Left lung (tissue), 10 donors: ENCODE measurements around the gene CTNND2. TPM values are rescaled to one million over a fixed set of nuclear protein-coding genes. Genes with fewer than 3 reads are reported as not detected.

Source experiments
- ATAC-seq: fragments of 200-7000 bp; cut with Tn5 transposase; one replicate; pipeline ENCODE4 v1.9.1; 2020; ENCODE audit warnings: moderate library complexity
- DNase-seq, 4 donors: peaks; one replicate each; pipeline ENCODE4 v3.0.0-alpha.2; 2013 to 2020
- H3K27ac ChIP-seq, 2 donors: fragments of 200-600 bp; sonication (generic) in 1 of 2; one replicate each; pipeline versions ENCODE4 v1.5.0 to v1.8.0; 2020 to 2021
- H3K27me3 ChIP-seq, 2 donors: fragments of 200-600 bp; sonication (generic) in 1 of 2; one replicate each; pipeline versions ENCODE4 v1.5.0 to v1.8.0; 2020 to 2021
- H3K36me3 ChIP-seq, 2 donors: fragments of 200-600 bp; sonication (generic) in 1 of 2; one replicate each; pipeline versions ENCODE4 v1.5.0 to v1.8.0; 2020 to 2021
- H3K4me1 ChIP-seq, 2 donors: fragments of 200-600 bp; one replicate each; pipeline ENCODE4 v1.8.0; 2021
- H3K4me3 ChIP-seq, 2 donors: fragments of 200-600 bp; sonication (generic) in 1 of 2; one replicate each; pipeline versions ENCODE4 v1.5.0 to v1.8.0; 2020 to 2021; ENCODE audit warnings: mild to moderate bottlenecking in 1 of 2
- H3K9me3 ChIP-seq, 2 donors: fragments of 200-600 bp; sonication (generic) in 1 of 2; one replicate each; pipeline versions ENCODE4 v1.5.0 to v1.8.0; 2020 to 2021
- intact Hi-C, 2 donors: fragments of 100-400 bp; cut with DNase I; formaldehyde crosslinking; loops; one replicate each; pipeline versions ENCODE4 v1.11.2 to v1.14.2; 2022
- polyA plus RNA-seq, 6 donors: library from polyadenylated mRNA; unstranded; fragments of 120-200 nt; gene quantifications; one replicate each; pipeline ENCODE4 v1.2.1, GENCODE V29; 2013; ENCODE audit not compliant: insufficient read length in 6 of 6
- total RNA-seq, 2 donors: library from RNA; stranded (reverse); fragmentation: NEBNext Ultra II Directional; extraction: Animal tissue kit (Norgen Biotek cat#: 25700); gene quantifications; one replicate each; pipeline ENCODE4 v1.2.1, GENCODE V29; 2021
- TF ChIP-seq, protein P1 (sequence below), 2 donors: fragments of 200-600 bp; sonication (generic) in 1 of 2; IDR thresholded peaks; one replicate each; pipeline versions ENCODE4 v1.5.0 to v1.8.0; 2021; ENCODE audit warnings: antibody characterized with exemption in 2 of 2
- donor health status: DM: no; HTN: yes; CAD: no.
- donor health status: DM: no; HTN: no; CAD: no.

Gene CTNND2
- total and polyA plus RNA-seq, 8 donors: 1.2 to 4.2 (median 2.2) TPM; not detected in 1

DNA sequence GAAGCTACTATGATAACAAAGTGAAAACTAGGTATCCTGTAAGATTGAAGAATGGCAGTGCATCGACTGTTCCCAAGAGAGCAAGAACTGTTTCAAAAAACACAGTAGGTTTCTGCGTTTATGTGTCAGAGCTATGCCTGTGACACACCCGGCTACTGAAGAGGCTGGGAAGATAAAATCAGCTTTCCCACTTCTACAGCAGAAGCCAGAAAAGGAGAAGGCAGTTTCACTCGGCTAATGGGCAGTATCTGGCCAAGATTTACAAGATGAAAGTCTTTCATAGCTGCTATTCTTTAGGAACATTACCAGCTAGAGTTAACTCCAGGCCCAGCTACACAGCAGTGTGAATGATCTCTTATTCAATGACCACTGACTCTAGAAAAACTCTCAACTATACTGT, 195.2 kb downstream of the CTNND2 start:
- ATAC-seq: no peak
- no peaks in the 10 kb centered on the region for H3K4me1 ChIP-seq
- no peak for DNase-seq
- TF ChIP-seq, protein P1, sequence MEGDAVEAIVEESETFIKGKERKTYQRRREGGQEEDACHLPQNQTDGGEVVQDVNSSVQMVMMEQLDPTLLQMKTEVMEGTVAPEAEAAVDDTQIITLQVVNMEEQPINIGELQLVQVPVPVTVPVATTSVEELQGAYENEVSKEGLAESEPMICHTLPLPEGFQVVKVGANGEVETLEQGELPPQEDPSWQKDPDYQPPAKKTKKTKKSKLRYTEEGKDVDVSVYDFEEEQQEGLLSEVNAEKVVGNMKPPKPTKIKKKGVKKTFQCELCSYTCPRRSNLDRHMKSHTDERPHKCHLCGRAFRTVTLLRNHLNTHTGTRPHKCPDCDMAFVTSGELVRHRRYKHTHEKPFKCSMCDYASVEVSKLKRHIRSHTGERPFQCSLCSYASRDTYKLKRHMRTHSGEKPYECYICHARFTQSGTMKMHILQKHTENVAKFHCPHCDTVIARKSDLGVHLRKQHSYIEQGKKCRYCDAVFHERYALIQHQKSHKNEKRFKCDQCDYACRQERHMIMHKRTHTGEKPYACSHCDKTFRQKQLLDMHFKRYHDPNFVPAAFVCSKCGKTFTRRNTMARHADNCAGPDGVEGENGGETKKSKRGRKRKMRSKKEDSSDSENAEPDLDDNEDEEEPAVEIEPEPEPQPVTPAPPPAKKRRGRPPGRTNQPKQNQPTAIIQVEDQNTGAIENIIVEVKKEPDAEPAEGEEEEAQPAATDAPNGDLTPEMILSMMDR (IDR thresholded peaks at IDR 0.05): no peak
- intact Hi-C loops: no loop called here
- H3K27me3 ChIP-seq: no peaks in the 10 kb centered on the region
- H3K27ac ChIP-seq: no peak overlapping the region
- no peak overlapping the region for H3K4me3 ChIP-seq
- no peaks in the 10 kb centered on the region for H3K9me3 ChIP-seq
- H3K36me3 ChIP-seq: no peaks in the 10 kb centered on the region

DNA sequence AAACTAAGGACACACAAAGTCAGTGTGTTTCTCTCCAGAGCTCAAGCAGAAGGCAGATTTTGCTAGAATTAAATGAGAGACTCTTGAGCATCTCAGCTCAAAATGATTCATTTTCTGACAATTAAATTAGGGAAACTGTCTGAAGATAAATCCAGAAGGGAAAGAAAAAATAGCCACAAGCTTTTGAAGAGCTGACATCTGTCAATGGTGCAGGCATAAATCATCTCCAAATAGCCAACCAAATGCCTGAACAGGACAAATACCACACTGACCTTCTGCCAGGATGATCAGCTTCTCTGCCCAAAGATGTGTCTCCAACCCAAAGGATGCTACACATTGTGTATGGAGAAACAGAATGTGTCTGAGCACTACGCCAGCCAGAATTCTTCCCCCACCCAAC, 199.3 kb downstream of the CTNND2 start:
- Histone ChIP-seq H3K36me3 (no peaks in the 10 kb centered on the region), H3K27ac (no peak overlapping the region), H3K4me1 (no peaks in the 10 kb centered on the region), H3K27me3 (no peaks in the 10 kb centered on the region), H3K9me3 (no peaks in the 10 kb centered on the region), H3K4me3 (no peak overlapping the region)
- DNase-seq: no peak
- intact Hi-C loops: no loop called here
- no peak for ATAC-seq
- TF ChIP-seq, protein P1 (IDR thresholded peaks at IDR 0.05): no peak

DNA sequence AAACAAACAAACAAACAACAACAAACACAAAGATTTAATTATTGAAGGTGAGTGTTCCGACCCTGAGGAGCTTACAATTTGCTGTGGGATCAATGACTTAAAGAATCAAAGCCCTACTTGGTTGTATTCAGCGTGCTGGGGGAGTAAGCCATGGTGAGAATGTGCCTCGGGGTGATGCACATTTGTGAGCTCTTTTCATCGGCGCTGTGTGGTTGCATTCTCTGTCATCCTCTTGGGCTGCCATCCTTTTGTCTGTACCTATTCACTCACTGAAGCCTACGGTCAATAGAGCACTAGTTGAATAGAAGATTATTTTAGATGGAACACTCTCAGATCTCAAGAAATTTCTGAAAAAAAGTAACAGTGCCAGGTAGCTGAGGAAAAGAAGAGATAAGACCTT, 203.9 kb downstream of the CTNND2 start:
- H3K27ac ChIP-seq: no peak overlapping the region
- TF ChIP-seq, protein P1 (IDR thresholded peaks at IDR 0.05): no peak
- H3K4me1 ChIP-seq: no peaks in the 10 kb centered on the region
- intact Hi-C loops: no loop called here
- no peaks in the 10 kb centered on the region for H3K36me3 ChIP-seq
- no peak for DNase-seq
- no peaks in the 10 kb centered on the region for H3K9me3 ChIP-seq
- H3K4me3 ChIP-seq: no peak overlapping the region
- no peaks in the 10 kb centered on the region for H3K27me3 ChIP-seq
- ATAC-seq: no peak

DNA sequence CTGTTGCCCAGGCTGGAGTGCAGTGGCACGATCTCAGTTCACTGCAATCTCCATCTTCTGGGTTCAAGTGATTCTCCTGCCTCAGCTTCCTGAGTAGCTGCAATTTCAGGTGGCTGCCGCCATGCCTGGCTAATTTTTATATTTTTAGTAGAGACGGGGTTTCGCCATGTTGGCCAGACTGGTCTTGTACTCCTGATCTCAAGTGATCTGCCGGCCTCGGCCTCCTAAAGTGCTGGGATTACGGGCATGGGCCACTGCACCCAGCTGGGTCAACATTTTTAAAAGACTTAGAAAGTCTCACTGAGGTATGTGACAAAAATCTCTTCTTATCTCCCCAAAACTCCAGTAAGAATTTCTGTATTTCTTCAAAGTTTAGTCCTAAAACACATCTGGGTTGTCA, 211.6 kb downstream of the CTNND2 start:
- DNase-seq (no peak), ATAC-seq (no peak)
- Histone ChIP-seq H3K27me3 (no peaks in the 10 kb centered on the region), H3K36me3 (no peaks in the 10 kb centered on the region), H3K9me3 (no peaks in the 10 kb centered on the region), H3K27ac (no peak overlapping the region), H3K4me1 (no peaks in the 10 kb centered on the region), H3K4me3 (no peak overlapping the region)
- TF ChIP-seq, protein P1 (IDR thresholded peaks at IDR 0.05): no peak
- intact Hi-C loops: no loop called here

DNA sequence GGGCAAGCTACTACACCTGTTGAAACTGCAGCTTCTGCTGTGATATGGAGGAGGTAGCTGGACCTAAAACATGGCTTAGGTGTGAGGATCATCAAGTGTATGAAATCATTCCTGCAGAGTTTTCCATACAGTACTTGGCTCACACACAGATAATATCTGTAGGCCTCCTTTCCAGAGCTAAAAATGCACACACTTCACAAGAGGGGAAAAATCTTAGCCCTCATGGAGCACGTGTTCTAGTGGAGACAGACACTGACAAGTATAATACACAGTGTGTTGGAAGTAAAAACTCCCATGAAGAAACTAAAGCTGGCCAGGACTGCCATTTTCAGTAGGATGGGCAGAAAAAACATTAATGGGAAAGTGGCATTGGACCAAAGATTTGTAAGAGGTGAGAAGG, 216.7 kb downstream of the CTNND2 start:
- Histone ChIP-seq H3K36me3 (no peaks in the 10 kb centered on the region), H3K27me3 (no peaks in the 10 kb centered on the region), H3K4me3 (no peak overlapping the region), H3K4me1 (peaks cover 0 to 5% of the 10 kb centered on the region in 2 donors), H3K27ac (no peak overlapping the region), H3K9me3 (no peaks in the 10 kb centered on the region)
- DNase-seq (no peak), ATAC-seq (no peak)
- TF ChIP-seq, protein P1 (IDR thresholded peaks at IDR 0.05): no peak
- intact Hi-C loops: no loop called here
